Naive thymus-derived CD8-positive, alpha-beta T cell (primary cell): ENCODE data around the gene ADCY5. TPM values are rescaled to one million over a fixed set of nuclear protein-coding genes. Genes with fewer than 3 reads are reported as not detected.
A peak's percentile ranks its signal among the peaks of the same experiment; 100 is the strongest.

ENCODE experiments used
- ATAC-seq, 2 donors: fragments of 150-1000 bp; cut with Tn5 transposase in 1 of 2; sonication (Bioruptor Pico), chemical (Tn5 transposase) in 1 of 2; 1 replicate in 1 of 2; 2 replicates in 1 of 2; pipeline ENCODE4 v1.10.0; 2021; ENCODE audit warnings: mild to moderate bottlenecking in 2 of 2, moderate library complexity in 2 of 2
- POLR2A ChIA-PET: fragments of 350-600 bp; sonication (Branson Sonifier 250); formaldehyde crosslinking; loops from one replicate; lab custom pipeline; 2021; ENCODE audit warnings: antibody characterized with exemption; lab: Charles Lee
- DNase-seq, 10 donors: peaks; one replicate each; pipeline versions ENCODE4 v3.0.0 to v3.0.0-alpha.2; 2020 to 2022
- H3K27ac Mint-ChIP-seq, 10 donors: one replicate each; pipeline ENCODE4 v1.8.0; 2020 to 2022; ENCODE audit warnings: mild to moderate bottlenecking in 10 of 10, mixed read lengths in 10 of 10, moderate library complexity in 4 of 10, inconsistent platforms in 1 of 10
- H3K27me3 Mint-ChIP-seq, 5 donors: one replicate each; pipeline ENCODE4 v1.8.0; 2021 to 2022; ENCODE audit warnings: mixed read lengths in 5 of 5
- H3K36me3 Mint-ChIP-seq, 3 donors: one replicate each; pipeline ENCODE4 v1.8.0; 2020 to 2022; ENCODE audit warnings: mixed read lengths in 3 of 3, mild to moderate bottlenecking in 2 of 3, inconsistent platforms in 1 of 3
- H3K4me1 Mint-ChIP-seq, 4 donors: one replicate each; pipeline ENCODE4 v1.8.0; 2021 to 2022; ENCODE audit warnings: mixed read lengths in 4 of 4
- H3K4me3 Mint-ChIP-seq, 10 donors: one replicate each; pipeline ENCODE4 v1.8.0; 2020 to 2022; ENCODE audit warnings: mild to moderate bottlenecking in 10 of 10, mixed read lengths in 10 of 10, moderate library complexity in 6 of 10, inconsistent platforms in 1 of 10
- H3K9me3 Mint-ChIP-seq, 9 donors: one replicate each; pipeline ENCODE4 v1.8.0; 2020 to 2022; ENCODE audit warnings: mixed read lengths in 9 of 9, mild to moderate bottlenecking in 3 of 9, inconsistent platforms in 1 of 9, moderate library complexity in 1 of 9
- polyA plus RNA-seq, 3 donors: library from polyadenylated mRNA; unstranded; fragments of 300-500 nt; fragmentation: Illumina TruSeq; gene quantifications; one replicate each; pipeline ENCODE4 v1.2.3, GENCODE V29; 2021
- total RNA-seq, 8 experiments: library from RNA in 2 of 8; stranded (reverse) in 2 of 8; gene quantifications; one replicate each; pipeline ENCODE4 v1.2.3 and lab custom pipeline; 2021 to 2026

Gene ADCY5
- total and polyA plus RNA-seq, 5 experiments from 2014 or later, result 0.03 to 0.07 TPM; not detected in 3

GRCh38 chr3:123421353-123422174, 27.3 kb downstream of the ADCY5 start:
- Mint-ChIP-seq H3K27me3 (peaks cover 0 to 6% (median 4%) of the 10 kb centered on the region in 5 donors), H3K27ac (no peak overlapping the region), H3K4me1 (peaks cover 0 to 2% (median 0%) of the 10 kb centered on the region in 4 donors), H3K9me3 (no peaks in the 10 kb centered on the region), H3K36me3 (no peaks in the 10 kb centered on the region), H3K4me3 (no peak overlapping the region)
- no peak for DNase-seq
- no peak for ATAC-seq
- POLR2A ChIA-PET, result no interaction called here

GRCh38 chr3:123420416-123420968, 28.4 kb downstream of the ADCY5 start:
- Mint-ChIP-seq H3K27ac (no peak overlapping the region), H3K4me1 (peaks cover 0 to 2% (median 0%) of the 10 kb centered on the region in 4 donors), H3K36me3 (no peaks in the 10 kb centered on the region), H3K9me3 (no peaks in the 10 kb centered on the region), H3K4me3 (no peak overlapping the region), H3K27me3 (peaks cover 0 to 3% (median 0%) of the 10 kb centered on the region in 5 donors)
- POLR2A ChIA-PET, result no interaction called here
- ATAC-seq (no peak), DNase-seq (no peak)

- Mint-ChIP-seq H3K9me3 (no peaks in the 10 kb centered on the region), H3K4me3 (no peak overlapping the region), H3K27me3 (peaks cover 0 to 4% (median 0%) of the 10 kb centered on the region in 5 donors), H3K27ac (no peak overlapping the region), H3K36me3 (no peaks in the 10 kb centered on the region), H3K4me1 (peaks cover 0 to 2% (median 0%) of the 10 kb centered on the region in 4 donors)
- POLR2A ChIA-PET, result no interaction called here
- no peak for DNase-seq
- ATAC-seq, result no peak
These were observed 29.0 kb downstream of the ADCY5 start for GRCh38 chr3:123419850-123420297.

- Mint-ChIP-seq H3K4me1 (peaks cover 0 to 2% (median 0%) of the 10 kb centered on the region in 4 donors), H3K27ac (no peak overlapping the region), H3K9me3 (no peaks in the 10 kb centered on the region), H3K4me3 (no peak overlapping the region), H3K27me3 (peaks cover 0 to 4% (median 0%) of the 10 kb centered on the region in 5 donors), H3K36me3 (no peaks in the 10 kb centered on the region)
- ATAC-seq (no peak), DNase-seq (no peak)
- POLR2A ChIA-PET, result no interaction called here
These were observed 29.6 kb downstream of the ADCY5 start for GRCh38 chr3:123419181-123419849.

- H3K27me3 Mint-ChIP-seq, result peaks cover 0 to 4% (median 0%) of the 10 kb centered on the region in 5 donors
- H3K27ac Mint-ChIP-seq, result no peak overlapping the region
- peaks cover 0 to 2% (median 0%) of the 10 kb centered on the region in 4 donors for H3K4me1 Mint-ChIP-seq
- no peaks in the 10 kb centered on the region for H3K36me3 Mint-ChIP-seq
- H3K9me3 Mint-ChIP-seq, result no peaks in the 10 kb centered on the region
- POLR2A ChIA-PET, result no interaction called here
- ATAC-seq (no peak), DNase-seq (peak in 1 of 10 donors; percentile 15)
- no peak overlapping the region for H3K4me3 Mint-ChIP-seq
These were observed 32.2 kb downstream of the ADCY5 start for GRCh38 chr3:123416647-123417046.

GRCh38 chr3:123416173-123416572, 32.7 kb downstream of the ADCY5 start:
- no peaks in the 10 kb centered on the region for H3K9me3 Mint-ChIP-seq
- no peaks in the 10 kb centered on the region for H3K36me3 Mint-ChIP-seq
- no peak for DNase-seq
- no peak overlapping the region for H3K4me3 Mint-ChIP-seq
- no peak for ATAC-seq
- POLR2A ChIA-PET, result no interaction called here
- peaks cover 0 to 4% (median 0%) of the 10 kb centered on the region in 5 donors for H3K27me3 Mint-ChIP-seq
- H3K4me1 Mint-ChIP-seq, result no peaks in the 10 kb centered on the region
- no peak overlapping the region for H3K27ac Mint-ChIP-seq

GRCh38 chr3:123414973-123415775, 33.7 kb downstream of the ADCY5 start:
- H3K27me3 Mint-ChIP-seq, result peaks cover 0 to 6% (median 0%) of the 10 kb centered on the region in 5 donors
- no peak for ATAC-seq
- peak overlapping the region in 1 of 10 donors; percentile 70 for H3K27ac Mint-ChIP-seq
- no peak for DNase-seq
- H3K4me1 Mint-ChIP-seq, result no peaks in the 10 kb centered on the region
- POLR2A ChIA-PET, result no interaction called here
- H3K9me3 Mint-ChIP-seq, result no peaks in the 10 kb centered on the region
- no peak overlapping the region for H3K4me3 Mint-ChIP-seq
- H3K36me3 Mint-ChIP-seq, result no peaks in the 10 kb centered on the region

GRCh38 chr3:123412811-123413604, 35.9 kb downstream of the ADCY5 start:
- Mint-ChIP-seq H3K27me3 (peaks cover 0 to 4% (median 0%) of the 10 kb centered on the region in 5 donors), H3K4me1 (no peaks in the 10 kb centered on the region), H3K27ac (no peak overlapping the region), H3K36me3 (no peaks in the 10 kb centered on the region), H3K9me3 (no peaks in the 10 kb centered on the region), H3K4me3 (no peak overlapping the region)
- ATAC-seq (no peak), DNase-seq (peak in 1 of 10 donors; percentile 23)
- POLR2A ChIA-PET, result no interaction called here

- Mint-ChIP-seq H3K9me3 (no peaks in the 10 kb centered on the region), H3K36me3 (no peaks in the 10 kb centered on the region), H3K27ac (peak overlapping the region in 1 of 10 donors; percentile 41), H3K4me1 (no peaks in the 10 kb centered on the region), H3K27me3 (peaks cover 0 to 4% (median 0%) of the 10 kb centered on the region in 5 donors), H3K4me3 (no peak overlapping the region)
- POLR2A ChIA-PET, result no interaction called here
- DNase-seq (peak in 1 of 10 donors; percentile 36), ATAC-seq (no peak)
These were observed 36.8 kb downstream of the ADCY5 start for GRCh38 chr3:123412076-123412475.

GRCh38 chr3:123411340-123412040, 37.4 kb downstream of the ADCY5 start:
- Mint-ChIP-seq H3K27me3 (peaks cover 0 to 4% (median 0%) of the 10 kb centered on the region in 5 donors), H3K4me3 (no peak overlapping the region), H3K9me3 (no peaks in the 10 kb centered on the region), H3K27ac (peak overlapping the region in 1 of 10 donors; percentile 41), H3K36me3 (no peaks in the 10 kb centered on the region), H3K4me1 (no peaks in the 10 kb centered on the region)
- POLR2A ChIA-PET, result no interaction called here
- peak in 1 of 10 donors; percentile 26 for DNase-seq
- no peak for ATAC-seq

GRCh38 chr3:123410149-123410515, 38.8 kb downstream of the ADCY5 start:
- H3K4me3 Mint-ChIP-seq, result no peak overlapping the region
- no peak overlapping the region for H3K27ac Mint-ChIP-seq
- no peak for ATAC-seq
- no peaks in the 10 kb centered on the region for H3K36me3 Mint-ChIP-seq
- no peak for DNase-seq
- H3K4me1 Mint-ChIP-seq, result no peaks in the 10 kb centered on the region
- H3K9me3 Mint-ChIP-seq, result no peaks in the 10 kb centered on the region
- POLR2A ChIA-PET, result no interaction called here
- peaks cover 0 to 4% (median 0%) of the 10 kb centered on the region in 5 donors for H3K27me3 Mint-ChIP-seq
